ENCODE data around the gene ZBTB39. TPM values are rescaled to one million over a fixed set of nuclear protein-coding genes. Genes with fewer than 3 reads are reported as not detected.

Gene ZBTB39
- total RNA-seq, 1 experiment from 2014 or later = 31.2 TPM

GRCh38 chr12:56989861-56990610 is 16.3 kb downstream of the ZBTB39 start:
- Histone ChIP-seq H3K4me2 (ENCODE audit: insufficient read depth, insufficient read length, low read length) (no peak overlapping the region), H2BK12ac (ENCODE audit: insufficient read length, low read depth, low read length) (no peak overlapping the region), H3K23me2 (ENCODE audit: insufficient read length, low read depth, low read length, poor library complexity, severe bottlenecking) (no peaks in the 10 kb centered on the region), H3K4ac (ENCODE audit: low read depth, low read length) (no peak overlapping the region), H3K79me1 (ENCODE audit: insufficient read depth, low read depth, low read length, poor library complexity, severe bottlenecking) (no peaks in the 10 kb centered on the region), H3K18ac (ENCODE audit: insufficient read length, low read depth, low read length) (no peak overlapping the region), H3K27ac (ENCODE audit: insufficient read length, low read depth, low read length) (no peak overlapping the region), H3K23ac (ENCODE audit: insufficient read length, low read depth, low read length) (no peak overlapping the region), H2BK120ac (ENCODE audit: low read depth, low read length, poor library complexity, severe bottlenecking) (no peak overlapping the region), H3K56ac (ENCODE audit: insufficient read length, low read depth, low read length) (no peak overlapping the region), H3K14ac (ENCODE audit: insufficient read depth, low read length) (no peak overlapping the region), H3K9ac (ENCODE audit: extremely low read depth, insufficient read length, low read length) (no peak overlapping the region), H4K20me1 (ENCODE audit: control insufficient read depth, insufficient read depth, insufficient read length) (no peaks in the 10 kb centered on the region), H2BK5ac (ENCODE audit: insufficient read length, low read length) (no peak overlapping the region), H2BK20ac (ENCODE audit: low read depth, low read length, poor library complexity, severe bottlenecking) (no peak overlapping the region), H2AFZ (ENCODE audit: low read length) (no peak overlapping the region), H3K27me3 (ENCODE audit: insufficient read depth, low read length) (no peaks in the 10 kb centered on the region), H2BK15ac (ENCODE audit: low read depth, low read length) (no peak overlapping the region), H3K4me1 (ENCODE audit: insufficient read depth, low read length) (peaks cover 3% of the 10 kb centered on the region; the same call in 1 of the 2 replicates), H3T11ph (ENCODE audit: low read length) (no peak overlapping the region), H3K79me2 (ENCODE audit: insufficient read depth, low read length) (no peaks in the 10 kb centered on the region), H4K8ac (replicated peaks; ENCODE audit: insufficient read length, low read depth, low read length) (no peak overlapping the region), H2AK5ac (ENCODE audit: insufficient read length, low read length) (no peak overlapping the region), H4K5ac (ENCODE audit: insufficient read length, low read depth, low read length) (no peak overlapping the region), H3K9me3 (ENCODE audit: control insufficient read depth, low read depth, low read length) (no peaks in the 10 kb centered on the region), H4K91ac (ENCODE audit: insufficient read length, low read depth, low read length) (no peak overlapping the region)
- DNase-seq = no peak
- peaks cover 1% of the 10 kb centered on the region; the same call in 1 of the 2 replicates for H3K27me3 Mint-ChIP-seq (ENCODE audit: low read depth)
- no CpG with 5 or more reads among the region's 7 CpGs for WGBS (ENCODE audit: extremely low coverage, insufficient read length, low lambda C conversion rate)
- H3K4me1 Mint-ChIP-seq = peaks cover 18 to 26% of the 10 kb centered on the region in 2 experiments
- no peak for TF ChIP-seq CTCF (conservative IDR thresholded peaks at IDR 0.05)
- H3K4me3 Mint-ChIP-seq = no peak overlapping the region; a peak in 1 of 5 replicates
- peaks cover 0 to 1% (median 0%) of the 10 kb centered on the region in 3 experiments; a peak in 2 of 7 replicates for H3K36me3 Mint-ChIP-seq (ENCODE audit: insufficient read depth in 1 of 3, low read depth in 3 of 3)
- H3K27ac Mint-ChIP-seq = no peak overlapping the region
- no peaks in the 10 kb centered on the region for H3K9me3 Mint-ChIP-seq
